Measurements from ENCODE around the gene RIIAD1.

DNA sequence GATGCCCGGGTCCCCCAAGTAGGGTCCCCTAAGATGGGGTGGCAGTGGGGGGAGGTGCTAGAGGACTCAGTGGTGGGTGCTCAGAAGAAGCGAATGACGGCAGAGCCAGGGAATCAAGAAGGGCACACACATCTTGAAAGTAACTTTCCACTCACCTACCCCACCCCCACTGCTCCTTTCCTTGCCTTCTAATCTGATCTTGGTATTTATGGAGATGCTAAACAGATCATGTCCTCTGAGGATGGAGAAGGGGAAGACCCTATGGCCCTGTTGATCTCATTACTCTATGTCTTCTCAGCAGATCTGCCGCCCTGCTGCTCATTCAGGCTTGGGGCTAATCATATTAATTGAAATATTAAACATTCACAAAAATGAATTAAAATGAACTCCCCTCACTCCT, 2.7 kb upstream of the RIIAD1 start:
- TF ChIP-seq CTCF (IDR thresholded peaks at IDR 0.05) (no peak), POLR2A (IDR thresholded peaks at IDR 0.05) (no peak)
